GM19438 (cell line): ENCODE results near the gene CUBN.

Source experiments
- ATAC-seq: cut with Tn5 transposase; IDR thresholded peaks from one replicate; pipeline ENCODE4 v1.9.1; 2021; ENCODE audit warnings: low read depth; ENCODE audit not compliant: unreplicated experiment

The CUBN gene

GRCh38 chr10:17109475-17110207, 20.0 kb downstream of the CUBN start:
- no peak for ATAC-seq

DNA sequence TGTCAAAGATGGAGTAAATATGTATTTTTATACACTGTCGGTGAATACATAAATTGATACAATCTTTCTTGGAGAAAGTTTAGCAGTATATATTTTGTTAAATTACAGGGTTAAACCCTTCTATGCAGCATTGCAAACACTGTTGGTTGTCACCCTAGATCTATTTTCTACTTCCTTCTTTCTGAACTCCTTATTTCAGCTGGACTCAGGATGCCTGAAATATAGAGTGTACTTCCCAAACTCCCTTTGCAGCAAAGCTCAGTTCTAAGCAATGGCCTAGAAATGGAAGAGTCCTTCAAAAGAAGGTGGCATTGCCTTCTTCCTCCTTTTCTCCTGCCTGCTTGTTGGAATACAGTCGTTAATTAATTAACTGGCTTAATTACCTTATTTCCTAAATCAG, 20.6 kb downstream of the CUBN start:
- no peak for ATAC-seq

- ATAC-seq = no peak
Measured at GRCh38 chr10:17106991-17107390, 22.6 kb downstream of the CUBN start.

DNA sequence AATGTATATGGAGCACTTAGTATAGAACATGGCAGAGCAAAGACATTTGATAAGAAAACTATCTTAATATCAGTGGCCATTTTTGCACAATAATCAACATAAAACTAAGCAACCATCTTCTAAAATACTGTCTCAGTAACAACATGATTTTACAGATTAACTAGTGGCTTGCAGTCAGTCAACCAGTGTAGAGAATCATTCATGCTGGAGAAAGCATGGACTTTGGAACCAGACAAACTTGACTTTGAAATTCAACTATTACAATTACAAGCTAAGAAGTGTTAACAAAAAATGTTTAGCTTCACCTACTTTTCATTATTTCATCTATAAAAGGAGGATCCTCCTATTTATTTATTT, 27.7 kb downstream of the CUBN start:
- no peak for ATAC-seq

DNA sequence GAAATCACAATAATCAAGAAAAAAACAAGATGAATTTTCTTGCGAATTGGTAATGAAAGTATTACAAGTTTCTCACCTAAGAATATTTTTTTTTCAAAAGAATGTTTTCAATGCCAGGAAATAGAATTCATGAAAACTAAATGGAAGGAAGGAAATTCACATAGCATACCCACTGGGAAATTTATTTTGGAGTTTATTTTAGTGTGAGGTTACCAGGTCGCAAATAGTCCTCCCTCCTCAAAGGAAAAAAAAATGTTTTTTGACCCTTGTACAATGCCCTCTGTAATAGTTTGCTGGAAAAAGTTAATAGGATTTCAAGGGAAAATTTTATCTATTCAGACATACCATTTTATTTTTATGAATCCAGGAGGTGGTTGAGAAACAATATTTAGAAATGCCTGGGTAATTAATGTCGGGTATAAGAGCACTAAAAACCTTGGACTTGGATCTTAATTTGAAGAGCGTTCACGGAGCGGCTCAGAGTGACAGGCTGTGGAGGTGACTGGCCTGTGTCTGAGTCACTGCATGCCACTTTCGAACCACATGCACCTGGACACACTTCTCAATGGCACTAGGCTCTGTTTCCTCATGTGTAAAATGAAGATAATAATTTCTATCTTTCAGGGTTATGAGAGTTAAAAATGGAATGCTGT, 28.2 kb downstream of the CUBN start:
- no peak for ATAC-seq

DNA sequence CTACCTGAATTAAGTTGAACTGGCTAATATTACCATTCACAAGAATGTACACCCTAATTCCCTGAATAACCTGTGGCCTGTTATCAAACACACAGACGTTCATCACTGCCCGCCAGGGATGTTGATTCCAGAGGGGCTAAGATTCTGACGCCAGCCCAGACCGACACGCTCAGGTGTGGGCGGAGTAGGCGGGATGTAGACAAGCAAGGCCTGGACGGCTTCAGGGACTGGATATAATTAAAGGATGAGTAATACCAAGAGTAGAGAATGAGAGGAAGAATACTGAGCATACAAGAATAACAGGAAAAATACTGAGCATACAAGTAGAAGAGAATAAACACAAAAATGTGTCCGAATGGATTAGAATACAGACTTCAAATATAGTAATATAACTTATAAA, 29.0 kb downstream of the CUBN start:
- ATAC-seq = no peak

DNA sequence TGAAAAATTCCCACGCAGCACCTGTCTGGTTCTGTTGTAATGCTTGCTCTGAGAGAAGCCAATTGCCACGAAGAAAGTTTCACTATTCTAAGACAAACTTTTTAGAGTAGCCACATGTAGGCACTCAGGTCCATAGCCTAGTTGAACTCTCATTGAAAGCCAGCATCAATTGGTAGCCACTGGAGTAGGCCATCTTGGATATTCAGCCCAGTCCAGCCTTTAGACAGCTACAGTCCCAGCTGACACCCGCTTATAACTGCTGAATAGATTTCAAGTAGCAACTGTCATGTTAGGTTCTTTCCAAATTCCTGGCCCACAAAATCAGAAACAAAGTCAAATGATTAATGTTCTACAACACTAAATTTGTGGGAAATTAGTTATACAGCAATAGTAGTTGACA, 31.6 kb downstream of the CUBN start:
- ATAC-seq = no peak

DNA sequence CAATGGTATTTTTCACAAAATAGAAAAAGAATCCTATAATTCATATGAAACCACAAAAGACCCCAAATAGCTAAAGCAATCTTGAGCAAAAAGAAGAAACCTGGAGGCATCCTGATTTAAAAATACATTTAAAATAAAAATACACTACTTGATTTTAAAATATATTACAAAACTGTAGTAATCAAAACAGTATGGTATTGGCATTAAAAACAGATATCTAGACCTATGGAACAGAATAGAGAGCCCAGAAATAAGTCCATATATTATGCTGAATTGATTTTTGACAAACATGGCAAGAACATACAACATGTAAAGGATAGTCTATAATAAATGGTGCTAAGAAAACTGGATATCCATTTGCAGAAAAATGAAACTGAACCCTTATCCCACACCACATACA, 34.8 kb downstream of the CUBN start:
- no peak for ATAC-seq

DNA sequence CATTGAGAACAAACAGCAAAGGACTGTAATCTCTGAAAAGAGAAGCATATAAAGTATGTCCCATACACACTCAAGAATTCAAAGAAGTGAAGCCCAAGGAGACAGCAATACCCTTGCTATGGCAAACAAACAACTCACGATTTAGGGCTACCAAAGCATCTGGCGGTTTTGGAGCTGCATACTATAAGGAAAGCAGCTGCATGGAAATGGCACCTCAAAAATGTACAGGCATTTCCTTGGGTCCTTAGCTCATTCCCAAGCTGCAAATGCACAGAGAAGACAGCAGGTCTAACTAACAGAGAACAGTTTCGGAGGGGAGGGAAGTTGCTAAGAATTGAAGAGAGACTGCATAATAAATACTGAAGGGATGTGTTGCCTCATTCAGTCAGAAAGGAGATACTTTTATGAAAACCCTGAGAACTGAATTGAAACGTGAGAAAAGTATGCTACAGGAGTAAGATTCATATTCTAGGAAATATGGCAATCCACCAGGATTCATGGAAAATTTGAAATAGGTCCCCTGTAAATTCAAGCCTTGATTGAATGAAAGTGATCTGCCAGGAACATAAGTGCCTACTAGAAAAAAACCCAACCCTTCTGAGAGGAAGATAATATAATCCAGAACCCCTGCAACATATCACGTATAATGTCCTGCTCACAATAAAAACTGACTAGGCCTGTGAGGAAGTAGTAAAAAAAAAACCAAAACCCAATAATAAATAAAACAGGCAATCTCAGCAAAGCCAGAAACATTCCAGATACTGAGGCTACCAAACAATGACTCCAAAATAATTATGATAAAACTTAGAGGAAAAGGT, 36.4 kb downstream of the CUBN start:
- ATAC-seq = no peak

DNA sequence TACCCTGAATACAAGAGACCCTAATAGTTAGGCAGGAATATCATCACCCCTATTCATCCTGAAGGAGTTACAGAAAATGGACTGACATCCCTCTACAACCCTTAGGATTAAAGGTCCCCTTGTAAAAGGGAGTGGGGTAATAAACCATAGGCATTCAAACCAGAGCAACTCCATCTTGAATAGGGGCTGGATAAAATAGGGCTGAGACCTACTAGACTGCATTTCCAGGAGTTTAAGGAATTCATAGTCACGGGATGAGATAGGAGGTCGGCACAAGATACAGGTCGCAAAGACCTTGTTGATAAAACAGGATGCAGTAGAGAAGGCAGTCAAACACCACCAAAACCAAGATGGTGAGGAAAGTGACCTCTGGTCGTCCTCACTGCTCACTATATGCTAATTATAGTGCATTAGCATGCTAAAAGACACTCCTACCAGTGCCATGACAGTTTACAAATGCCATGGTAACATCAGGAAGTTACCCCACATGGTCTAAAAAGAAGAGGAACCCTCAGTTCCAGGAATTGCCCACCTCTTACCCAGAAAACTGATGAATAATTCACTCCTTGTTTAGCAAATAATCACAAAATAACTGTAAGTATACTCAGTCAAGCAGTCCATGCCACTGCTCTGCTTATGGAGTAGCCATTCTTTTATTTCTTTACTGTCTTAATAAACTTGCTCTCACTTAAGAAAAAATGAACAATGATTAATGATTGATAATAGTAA, 37.2 kb downstream of the CUBN start:
- ATAC-seq = no peak

GRCh38 chr10:17088118-17088806, 41.3 kb downstream of the CUBN start:
- ATAC-seq = no peak

DNA sequence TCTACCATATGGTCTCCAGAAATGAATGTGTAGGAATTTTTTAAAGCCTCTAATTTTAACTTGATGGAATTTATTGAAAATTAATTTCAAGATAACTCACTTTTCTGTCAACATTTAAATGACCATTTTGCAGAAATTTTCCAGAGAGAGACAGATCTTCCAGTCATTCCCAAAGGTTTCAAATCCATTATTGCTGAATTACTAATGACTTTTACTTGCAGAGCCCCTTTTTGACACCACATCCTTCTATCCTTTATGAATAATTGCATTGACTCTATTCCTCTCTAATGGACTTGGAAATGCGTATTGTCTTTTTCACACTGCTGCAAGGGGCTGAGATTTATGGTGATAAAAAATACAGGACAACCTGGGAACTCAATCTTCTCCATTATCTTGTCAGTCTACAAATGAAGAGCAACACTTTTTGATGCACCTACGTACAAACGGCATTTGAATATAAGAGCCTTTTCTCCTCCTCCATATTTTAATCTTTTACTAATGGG, 42.7 kb downstream of the CUBN start:
- ATAC-seq = no peak

- ATAC-seq = no peak
Measured at GRCh38 chr10:17085011-17085725, 44.4 kb downstream of the CUBN start.

GRCh38 chr10:17084258-17084657, 45.4 kb downstream of the CUBN start:
- no peak for ATAC-seq

DNA sequence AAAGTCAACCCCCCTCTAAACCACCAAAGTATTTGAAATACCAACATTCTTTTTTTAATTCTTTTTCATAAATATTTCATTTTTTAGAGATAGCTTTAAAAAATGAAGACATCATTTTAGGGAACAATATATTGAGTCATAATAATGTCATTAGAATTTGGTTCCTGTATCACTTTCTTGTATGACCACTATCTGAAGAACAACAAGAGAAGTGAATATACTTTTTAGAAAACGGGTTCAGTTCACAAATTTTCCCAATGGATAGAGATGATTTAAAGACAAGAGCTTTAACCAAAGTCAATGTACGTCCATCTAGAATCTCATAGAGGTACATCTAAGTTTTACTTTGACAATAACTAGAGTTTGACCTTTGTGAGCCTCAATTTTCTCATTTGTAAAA, 48.2 kb downstream of the CUBN start:
- no peak for ATAC-seq

- no peak for ATAC-seq
Measured at GRCh38 chr10:17077890-17078289, 51.7 kb downstream of the CUBN start.

DNA sequence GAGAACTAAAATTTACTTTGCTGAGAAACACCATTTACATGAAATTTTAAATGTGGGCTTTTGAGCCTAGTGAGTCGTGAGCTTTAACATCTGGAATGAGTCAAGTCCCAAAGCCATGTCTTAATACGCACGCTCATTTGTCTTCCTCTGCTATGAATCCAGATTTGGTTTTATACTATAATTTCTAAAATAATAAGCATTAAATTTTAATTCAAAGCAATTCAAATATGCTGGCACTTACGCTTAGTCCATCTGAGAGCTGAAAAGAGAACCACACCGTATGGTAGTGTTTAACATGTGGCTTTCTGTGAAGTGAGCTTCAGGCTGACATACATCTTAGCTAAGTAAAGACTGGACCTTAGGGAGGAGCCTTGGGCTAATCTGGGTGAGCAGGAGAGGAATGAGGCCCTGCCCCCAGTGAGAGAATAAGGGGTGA, 52.2 kb downstream of the CUBN start:
- no peak for ATAC-seq

DNA sequence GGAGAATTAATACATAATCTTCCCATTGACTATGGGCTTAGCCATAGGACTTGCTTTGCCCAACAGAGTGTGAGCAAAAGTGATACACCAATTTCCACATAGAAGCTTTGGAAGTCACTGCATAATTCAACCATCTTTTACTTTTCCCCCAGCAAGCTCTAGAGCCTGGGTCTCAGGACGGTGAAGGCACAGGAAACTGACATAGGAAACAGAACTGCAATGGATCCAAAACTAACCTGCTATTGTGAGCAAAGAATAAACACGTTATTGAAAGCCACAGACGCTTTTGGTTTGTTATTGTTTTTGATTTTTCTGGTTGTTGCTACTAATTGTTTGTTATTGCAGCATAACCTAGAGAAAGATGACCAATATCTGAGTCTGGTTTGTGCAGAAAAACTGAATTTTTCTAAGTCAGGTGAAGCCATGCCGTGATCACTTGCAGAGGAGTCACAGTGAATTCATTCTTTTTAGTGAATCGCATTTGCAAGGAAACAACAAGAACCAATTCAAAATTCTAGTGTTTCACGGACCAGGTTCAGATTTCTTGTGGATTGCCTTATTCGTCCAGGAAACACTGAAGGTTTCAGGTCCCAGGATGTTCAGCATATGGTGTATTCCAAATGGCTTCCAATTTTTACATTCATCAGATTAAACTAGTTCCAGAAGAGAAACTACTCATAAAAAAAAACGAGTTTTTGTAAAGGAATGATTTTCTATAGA, 52.8 kb downstream of the CUBN start:
- no peak for ATAC-seq
